CD4-positive, alpha-beta T cell treated with Interleukin-17A for 1 hour (primary cell): ENCODE data around the gene LACTB.
"Not testable (repeated sequence)": the region's sequence is repeated elsewhere in the genome, so short reads cannot be mapped to it uniquely, and the experiment has no call there.

Source experiments
- DNase-seq: peaks from one replicate; pipeline ENCODE4 v3.0.0-alpha.2; 2020

LACTB gene

GRCh38 chr15:63090472-63090871 is 31.2 kb upstream of the LACTB start:
- no peak for DNase-seq

- DNase-seq = no peak
Observed at GRCh38 chr15:63090887-63091286, 30.8 kb upstream of the LACTB start.

- no peak for DNase-seq
Observed at GRCh38 chr15:63091679-63092446, 29.8 kb upstream of the LACTB start.

GRCh38 chr15:63093486-63094205 is 28.0 kb upstream of the LACTB start:
- peak; percentile 77 for DNase-seq

- DNase-seq = no peak
Observed at GRCh38 chr15:63094495-63094931, 27.1 kb upstream of the LACTB start.

GRCh38 chr15:63096178-63096577 is 25.5 kb upstream of the LACTB start:
- no peak for DNase-seq

- not testable (repeated sequence) for DNase-seq
Observed at GRCh38 chr15:63098901-63099300, 22.8 kb upstream of the LACTB start.

- not testable (repeated sequence) for DNase-seq
Observed at GRCh38 chr15:63099581-63099980, 22.1 kb upstream of the LACTB start.

GRCh38 chr15:63103416-63103815 is 18.2 kb upstream of the LACTB start:
- no peak for DNase-seq

- no peak for DNase-seq
Observed at GRCh38 chr15:63104727-63105126, 16.9 kb upstream of the LACTB start.

GRCh38 chr15:63105354-63105753 is 16.3 kb upstream of the LACTB start:
- peak; percentile 10 for DNase-seq

GRCh38 chr15:63107895-63108546 is 13.6 kb upstream of the LACTB start:
- DNase-seq = no peak

- no peak for DNase-seq
Observed at GRCh38 chr15:63109498-63109897, 12.2 kb upstream of the LACTB start.

- DNase-seq = no peak
Observed at GRCh38 chr15:63109920-63110319, 11.7 kb upstream of the LACTB start.

- DNase-seq = no peak
Observed at GRCh38 chr15:63110428-63111026, 11.1 kb upstream of the LACTB start.

GRCh38 chr15:63111481-63111880 is 10.2 kb upstream of the LACTB start:
- no peak for DNase-seq

GRCh38 chr15:63112871-63113270 is 8.8 kb upstream of the LACTB start:
- DNase-seq = no peak

GRCh38 chr15:63114465-63114864 is 7.2 kb upstream of the LACTB start:
- no peak for DNase-seq

GRCh38 chr15:63118854-63119253 is 2.8 kb upstream of the LACTB start:
- DNase-seq = no peak

GRCh38 chr15:63122002-63122875 is 578 bp downstream of the LACTB start:
- peak; percentile 85 for DNase-seq

GRCh38 chr15:63124506-63124905 is 2.8 kb downstream of the LACTB start:
- no peak for DNase-seq

- DNase-seq = no peak
Observed at GRCh38 chr15:63126726-63127125, 5.1 kb downstream of the LACTB start.
